KMS-11 (cell line): ENCODE data around the gene ZNF841.

Experiments
- H2AFZ ChIP-seq: fragments of 200-600 bp; sonication (generic); 2 replicates; pipeline ENCODE4 v1.6.1; 2016; ENCODE audit warnings: antibody characterized with exemption, mixed run types, low read depth
- H3K27ac ChIP-seq: fragments of 200-600 bp; sonication (generic); 2 replicates; pipeline ENCODE4 v1.6.1; 2016; ENCODE audit warnings: mild to moderate bottlenecking, mixed run types
- H3K27me3 ChIP-seq: fragments of 200-600 bp; sonication (generic); 2 replicates; pipeline ENCODE4 v1.6.1; 2017; ENCODE audit warnings: mild to moderate bottlenecking, low read depth, mixed run types, moderate library complexity; ENCODE audit not compliant: insufficient read depth
- H3K36me3 ChIP-seq: fragments of 200-600 bp; sonication (generic); 2 replicates; pipeline ENCODE4 v1.6.1; 2017; ENCODE audit warnings: mild to moderate bottlenecking, mixed run types; ENCODE audit not compliant: insufficient read depth
- H3K4me1 ChIP-seq: fragments of 200-600 bp; sonication (generic); 2 replicates; pipeline ENCODE4 v1.6.1; 2016; ENCODE audit warnings: mild to moderate bottlenecking, low read depth, mixed run types; ENCODE audit not compliant: poor library complexity, severe bottlenecking
- H3K4me2 ChIP-seq: fragments of 200-600 bp; sonication (generic); 2 replicates; pipeline ENCODE4 v1.7.0; 2016; ENCODE audit warnings: mild to moderate bottlenecking, mixed run types
- H3K4me3 ChIP-seq: fragments of 200-600 bp; sonication (generic); IDR thresholded peaks from 2 replicates; pipeline ENCODE4 v1.6.1; 2017; ENCODE audit warnings: low read depth, low read length, mixed read lengths; ENCODE audit not compliant: insufficient read depth
- H3K79me2 ChIP-seq: fragments of 200-600 bp; sonication (generic); 2 replicates; pipeline ENCODE4 v1.6.1; 2016; ENCODE audit warnings: low read depth, mixed run types; ENCODE audit not compliant: insufficient read depth
- H3K9ac ChIP-seq: fragments of 200-600 bp; sonication (generic); 2 replicates; pipeline ENCODE4 v1.6.1; 2016; ENCODE audit warnings: mild to moderate bottlenecking, mixed run types
- H4K20me1 ChIP-seq: fragments of 200-600 bp; sonication (generic); 2 replicates; pipeline ENCODE4 v1.6.1; 2016; ENCODE audit warnings: mild to moderate bottlenecking, mixed run types; ENCODE audit not compliant: insufficient read depth
- CTCF ChIP-seq: fragments of 200-600 bp; sonication (generic); conservative IDR thresholded peaks from 2 replicates; pipeline ENCODE4 v1.6.1; 2017; ENCODE audit warnings: low read depth, mild to moderate bottlenecking, antibody characterized with exemption, low read length, moderate library complexity, mixed read lengths

ZNF841 gene

GRCh38 chr19:52115526-52116053 lies 20.0 kb upstream of the ZNF841 start:
- Histone ChIP-seq H3K36me3 (peaks cover 2% of the 10 kb centered on the region), H3K9ac (no peak overlapping the region), H3K4me2 (no peak overlapping the region), H2AFZ (no peak overlapping the region), H3K79me2 (no peaks in the 10 kb centered on the region), H3K27ac (no peak overlapping the region), H3K4me3 (no peak overlapping the region), H3K27me3 (no peaks in the 10 kb centered on the region), H4K20me1 (no peaks in the 10 kb centered on the region), H3K4me1 (no peaks in the 10 kb centered on the region)
- TF ChIP-seq CTCF, result no peak

- no peak overlapping the region for H3K4me3 ChIP-seq
- H3K4me1 ChIP-seq, result no peaks in the 10 kb centered on the region
- H3K27me3 ChIP-seq, result no peaks in the 10 kb centered on the region
- no peaks in the 10 kb centered on the region for H3K79me2 ChIP-seq
- H3K9ac ChIP-seq, result no peak overlapping the region
- no peak for TF ChIP-seq CTCF
- H3K4me2 ChIP-seq, result no peak overlapping the region
- peaks cover 2% of the 10 kb centered on the region for H3K36me3 ChIP-seq
- H2AFZ ChIP-seq, result no peak overlapping the region
- H3K27ac ChIP-seq, result no peak overlapping the region
- H4K20me1 ChIP-seq, result no peaks in the 10 kb centered on the region
Observed at GRCh38 chr19:52114691-52115090, 19.1 kb upstream of the ZNF841 start.

- no peak overlapping the region for H2AFZ ChIP-seq
- no peaks in the 10 kb centered on the region for H4K20me1 ChIP-seq
- no peak overlapping the region for H3K4me3 ChIP-seq
- H3K36me3 ChIP-seq, result peaks cover 2% of the 10 kb centered on the region; the same call in 1 of the 2 replicates
- H3K27me3 ChIP-seq, result no peaks in the 10 kb centered on the region
- no peaks in the 10 kb centered on the region for H3K79me2 ChIP-seq
- no peaks in the 10 kb centered on the region for H3K4me1 ChIP-seq
- TF ChIP-seq CTCF, result no peak
- no peak overlapping the region for H3K27ac ChIP-seq
- H3K4me2 ChIP-seq, result no peak overlapping the region
- no peak overlapping the region for H3K9ac ChIP-seq
Observed at GRCh38 chr19:52112624-52113023, 17.1 kb upstream of the ZNF841 start.

GRCh38 chr19:52110780-52111179 lies 15.2 kb upstream of the ZNF841 start:
- Histone ChIP-seq H3K27ac (no peak overlapping the region), H3K4me2 (no peak overlapping the region), H3K27me3 (no peaks in the 10 kb centered on the region), H3K79me2 (no peaks in the 10 kb centered on the region), H3K4me3 (no peak overlapping the region), H4K20me1 (no peaks in the 10 kb centered on the region), H3K4me1 (no peaks in the 10 kb centered on the region), H3K36me3 (no peaks in the 10 kb centered on the region), H3K9ac (no peak overlapping the region), H2AFZ (no peak overlapping the region)
- TF ChIP-seq CTCF, result no peak
